ENCODE data around the gene SEC24B.

GRCh38 chr4:109578846-109579245, 145.2 kb downstream of the SEC24B start:
- TF ChIP-seq CTCF (IDR thresholded peaks at IDR 0.05; ENCODE audit: poor library complexity) = no peak
- TF ChIP-seq EZH2 (IDR thresholded peaks at IDR 0.05; ENCODE audit: borderline replicate concordance) = no peak
- no peak for TF ChIP-seq EZH2phosphoT487 (IDR thresholded peaks at IDR 0.05; ENCODE audit: low read depth, severe bottlenecking, unreplicated experiment)

All from hepatocyte (in vitro differentiated cells).